Endothelial cell of umbilical vein (primary cell): Measurements from ENCODE around the gene KCNMA1. TPM values are rescaled to one million over a fixed set of nuclear protein-coding genes. Genes with fewer than 3 reads are reported as not detected.

Experiments used
- BruUV-seq: library from RNA; stranded (reverse); fragments of 400-500 nt; replicated peaks from 2 replicates; lab custom pipeline; 2021; lab: Mats Ljungman, UMichigan
- CTCF ChIA-PET: fragments of 300-600, 350-600 bp; sonication (Branson Sonifier 250); formaldehyde crosslinking; loops from one replicate; lab custom pipeline; 2021; ENCODE audit warnings: antibody characterized with exemption, inconsistent platforms; lab: Charles Lee
- POLR2A ChIA-PET: fragments of 300-600, 350-600 bp; sonication (Branson Sonifier 250); formaldehyde crosslinking; loops from one replicate; lab custom pipeline; 2021; ENCODE audit warnings: antibody characterized with exemption, inconsistent platforms; lab: Charles Lee
- DNase-seq: peaks from one replicate; pipeline ENCODE4 v3.0.0-alpha.2; 2011; ENCODE audit warnings: low read depth, low spot score
- FAIRE-seq: peaks from 2 replicates; lab custom pipeline; 2011; peaks lifted over from hg19 to GRCh38; lab: Jason Lieb, UNC
- H2AFZ ChIP-seq: 2 replicates; pipeline ENCODE4 v1.6.0; 2012; ENCODE audit warnings: low read depth, low read length, control low read depth, inconsistent platforms
- H3K27ac ChIP-seq: 2 replicates; pipeline ENCODE4 v1.5.1; 2011; ENCODE audit warnings: low read depth, mild to moderate bottlenecking, control low read depth, low read length, moderate library complexity; ENCODE audit not compliant: insufficient read depth
- H3K27me3 ChIP-seq, 2 experiments: 2 replicates each; pipeline versions ENCODE4 v1.6.0 to v1.6.1; 2011; ENCODE audit warnings: low read length in 2 of 2, mixed read lengths in 1 of 2; ENCODE audit not compliant: control insufficient read depth in 2 of 2, insufficient read depth in 2 of 2
- H3K36me3 ChIP-seq, 2 experiments: 2 replicates in 1 of 2; 3 replicates in 1 of 2; pipeline ENCODE4 v1.5.1; 2011; ENCODE audit warnings: low read length in 2 of 2, mild to moderate bottlenecking in 1 of 2, moderate library complexity in 1 of 2; ENCODE audit not compliant: control insufficient read depth in 2 of 2, insufficient read depth in 2 of 2; ENCODE audit errors: extremely low read depth in 1 of 2
- H3K4me1 ChIP-seq: 3 replicates; pipeline ENCODE4 v1.5.1; 2011; ENCODE audit warnings: mild to moderate bottlenecking, low read length; ENCODE audit not compliant: control insufficient read depth, insufficient read depth; ENCODE audit errors: extremely low read depth
- H3K4me2 ChIP-seq: 2 replicates; pipeline ENCODE4 v1.6.1; 2011; ENCODE audit warnings: low read length, control low read depth, mixed read lengths; ENCODE audit not compliant: insufficient read depth
- H3K4me3 ChIP-seq, 3 experiments: fragments of 200-600 bp in 1 of 3; sonication (generic), shearing (Covaris generic) in 1 of 3; replicated peaks in 1 of 3; 2 replicates each; pipeline ENCODE4 v1.5.1; 2011 to 2016; ENCODE audit warnings: control low read depth in 3 of 3, low read length in 3 of 3, mild to moderate bottlenecking in 2 of 3, inconsistent platforms in 1 of 3, low read depth in 1 of 3, moderate library complexity in 1 of 3; ENCODE audit not compliant: insufficient read depth in 1 of 3
- H3K79me2 ChIP-seq: 2 replicates; pipeline ENCODE4 v1.6.0; 2012; ENCODE audit warnings: low read length, inconsistent platforms; ENCODE audit not compliant: control insufficient read depth, insufficient read depth
- H3K9ac ChIP-seq: replicated peaks from 2 replicates; pipeline ENCODE3; 2011; ENCODE audit warnings: low read length, control low read depth; ENCODE audit not compliant: insufficient read depth; ENCODE audit errors: extremely low read depth
- H3K9me1 ChIP-seq: replicated peaks from 3 replicates; pipeline ENCODE4 v1.6.0; 2011; ENCODE audit warnings: mild to moderate bottlenecking, low read length; ENCODE audit not compliant: control insufficient read depth, insufficient read depth; ENCODE audit errors: extremely low read depth
- H3K9me3 ChIP-seq: replicated peaks from 2 replicates; pipeline ENCODE4 v1.5.1; 2012; ENCODE audit warnings: low read length, inconsistent platforms; ENCODE audit not compliant: control insufficient read depth, insufficient read depth
- H4K20me1 ChIP-seq: replicated peaks from 2 replicates; pipeline ENCODE3; 2011; ENCODE audit warnings: mild to moderate bottlenecking, low read length; ENCODE audit not compliant: control insufficient read depth, insufficient read depth; ENCODE audit errors: extremely low read depth
- EZH2 ChIP-seq: IDR thresholded peaks from 2 replicates; pipeline ENCODE4 v1.6.1; 2012; ENCODE audit warnings: borderline replicate concordance, low read depth, mild to moderate bottlenecking, moderate library complexity, low read length, inconsistent platforms; ENCODE audit not compliant: severe bottlenecking
- FOS ChIP-seq: IDR thresholded peaks from 2 replicates; pipeline ENCODE4 v1.6.1; 2011; ENCODE audit warnings: mild to moderate bottlenecking, low read length, moderate library complexity, borderline replicate concordance; ENCODE audit not compliant: insufficient read depth
- JUN ChIP-seq: IDR thresholded peaks from 2 replicates; pipeline ENCODE4 v1.6.1; 2011; ENCODE audit warnings: borderline replicate concordance, low read depth; ENCODE audit not compliant: insufficient read length, insufficient read depth
- MYC ChIP-seq: IDR thresholded peaks from one replicate; pipeline ENCODE4 v1.6.1; 2011; ENCODE audit warnings: mild to moderate bottlenecking, low read depth, low read length
- POLR2A ChIP-seq: IDR thresholded peaks from 2 replicates; pipeline ENCODE4 v1.6.1; 2012; ENCODE audit warnings: low read depth, mild to moderate bottlenecking, control low read depth, low read length
- POLR2AphosphoS5 ChIP-seq: IDR thresholded peaks from 2 replicates; pipeline ENCODE4 v1.6.1; 2012; ENCODE audit warnings: low read depth, mild to moderate bottlenecking, control low read depth, low read length, moderate library complexity; ENCODE audit not compliant: insufficient read depth
- dilution Hi-C: fragments of 300-500 bp; cut with MboI; formaldehyde crosslinking; loops from one replicate; pipeline ENCODE4 v1.15.0; 2019; ENCODE audit warnings: low sequenced_read_pairs; ENCODE audit not compliant: extremely low pct_ligation_motif_present
- intact Hi-C: fragments of 100-400 bp; cut with micrococcal nuclease; formaldehyde crosslinking; loops from one replicate; pipeline ENCODE4 v1.10.0; 2022
- polyA plus RNA-seq, 4 experiments: library from polyadenylated mRNA; depleted of rRNA in 3 of 4; stranded (reverse) in 3 of 4; unstranded in 1 of 4; fragments of >200 nt; gene quantifications; 2 replicates each; pipeline versions ENCODE4 v1.2.1 to v1.2.3, GENCODE V29; 2011 to 2012; ENCODE audit warnings: missing spikeins in 1 of 4
- total RNA-seq: library from RNA; stranded (reverse); gene quantifications from 2 replicates; pipeline ENCODE4 v1.2.3, GENCODE V29; 2021

KCNMA1 gene
- total and polyA plus RNA-seq, 2 donors (not counting 3 experiments of a cell fraction or from before 2014, with no cell fraction given) = 0.10 to 0.82 TPM

GRCh38 chr10:77240706-77241349 is 396.8 kb downstream of the KCNMA1 start:
- H3K4me2 ChIP-seq = no peak overlapping the region
- H3K4me3 ChIP-seq = no peak overlapping the region
- no TSS peak for BruUV-seq
- no peak overlapping the region for H3K9ac ChIP-seq
- dilution Hi-C loops = no loop called here
- no peak for DNase-seq
- ChIA-PET POLR2A (no interaction called here), CTCF (interaction anchor here (1.2 kb wide), 1 partner anchor 11 kb away, joined by 3 read pairs; no protein-coding TSS in a partner anchor)
- H4K20me1 ChIP-seq = no peaks in the 10 kb centered on the region
- H3K9me1 ChIP-seq = no peaks in the 10 kb centered on the region
- H3K79me2 ChIP-seq = no peaks in the 10 kb centered on the region
- H3K27me3 ChIP-seq = peaks cover 4 to 15% of the 10 kb centered on the region in 2 experiments
- H3K27ac ChIP-seq = no peak overlapping the region
- intact Hi-C loops = no loop called here
- no peak for FAIRE-seq
- H3K4me1 ChIP-seq = no peaks in the 10 kb centered on the region
- TF ChIP-seq EZH2 = no peak
- TF ChIP-seq POLR2AphosphoS5 = no peak
- TF ChIP-seq FOS = no peak
- no peaks in the 10 kb centered on the region for H3K36me3 ChIP-seq
- no peaks in the 10 kb centered on the region for H3K9me3 ChIP-seq
- no peak overlapping the region for H2AFZ ChIP-seq

DNA sequence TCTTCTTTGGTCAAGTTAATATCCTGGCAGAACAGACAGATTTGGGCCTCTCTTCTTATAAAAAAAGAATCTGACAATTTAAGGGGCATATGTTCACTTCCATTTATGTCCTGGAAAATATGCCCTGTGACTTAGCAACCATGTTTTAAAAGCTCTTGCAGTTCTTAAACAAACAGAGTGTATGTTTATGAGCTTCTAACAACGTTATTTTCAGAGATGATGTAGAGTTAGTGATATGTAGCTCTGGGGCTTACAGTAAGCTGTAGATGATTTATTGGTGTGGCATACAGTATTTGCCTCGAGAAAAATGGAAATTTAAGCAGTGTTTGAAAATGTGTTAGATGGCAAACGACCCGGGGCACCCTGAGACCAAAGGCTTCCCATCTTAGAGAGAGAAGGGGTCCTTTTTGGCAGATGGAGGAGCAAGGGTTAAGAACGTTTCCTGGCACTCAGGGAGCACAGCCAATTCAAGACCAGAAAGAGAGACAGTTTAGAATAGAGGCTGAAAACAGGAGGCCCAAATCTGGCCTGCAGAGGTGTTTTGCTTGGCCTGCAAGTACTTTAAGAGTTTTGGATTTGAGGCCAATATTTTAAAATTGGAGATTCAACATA is 397.5 kb downstream of the KCNMA1 start:
- FAIRE-seq (no peak), DNase-seq (no peak)
- TF ChIP-seq JUN (no peak), MYC (no peak), POLR2A (no peak)
- Histone ChIP-seq H3K9me3 (no peaks in the 10 kb centered on the region), H3K4me1 (no peaks in the 10 kb centered on the region), H3K79me2 (no peaks in the 10 kb centered on the region), H3K36me3 (no peaks in the 10 kb centered on the region), H3K4me2 (no peak overlapping the region), H3K4me3 (no peak overlapping the region), H2AFZ (no peak overlapping the region), H3K27ac (no peak overlapping the region), H3K27me3 (peaks cover 4 to 15% of the 10 kb centered on the region in 2 experiments), H3K9me1 (no peaks in the 10 kb centered on the region), H4K20me1 (no peaks in the 10 kb centered on the region), H3K9ac (no peak overlapping the region)
- CTCF ChIA-PET = no interaction called here
- no TSS peak for BruUV-seq
- POLR2A ChIA-PET = no interaction called here
- intact Hi-C loops (no loop called here), dilution Hi-C loops (no loop called here)
